ENCODE measurements around the gene LMNA. TPM values are rescaled to one million over a fixed set of nuclear protein-coding genes. Genes with fewer than 3 reads are reported as not detected.

LMNA gene
- total and polyA plus RNA-seq, 2 experiments from 2014 or later = 208 to 345 TPM

Other genes with a start within 250 kb of the LMNA start
- gene RIT1, start 203.4 kb upstream of the LMNA start, total RNA-seq = 23.8 and 33.5 TPM in 2 replicates
- gene RIT1, start 203.4 kb upstream of the LMNA start, polyA plus RNA-seq = 17.6 and 21.9 TPM in 2 replicates
- gene KHDC4, start 180.3 kb upstream of the LMNA start, total RNA-seq = 33.2 and 40.3 TPM in 2 replicates
- gene KHDC4, start 180.3 kb upstream of the LMNA start, polyA plus RNA-seq = 15.7 and 28.0 TPM in 2 replicates
- gene RXFP4, start 173.1 kb upstream of the LMNA start, total RNA-seq = 0.83 TPM in 1 of 2 replicates, not detected in the other
- gene RXFP4, start 173.1 kb upstream of the LMNA start, polyA plus RNA-seq = not detected in 2 replicates
- gene ARHGEF2, start 136.2 kb upstream of the LMNA start, total RNA-seq = 36.5 and 46.9 TPM in 2 replicates
- gene ARHGEF2, start 136.2 kb upstream of the LMNA start, polyA plus RNA-seq = 27.1 and 30.1 TPM in 2 replicates
- gene SSR2, start 93.8 kb upstream of the LMNA start, total RNA-seq = 393 and 416 TPM in 2 replicates
- gene SSR2, start 93.8 kb upstream of the LMNA start, polyA plus RNA-seq = 326 and 360 TPM in 2 replicates
- gene UBQLN4, start 60.9 kb upstream of the LMNA start, total RNA-seq = 35.3 and 37.8 TPM in 2 replicates
- 29.5 and 35.5 TPM in 2 replicates for gene UBQLN4, start 60.9 kb upstream of the LMNA start, polyA plus RNA-seq
- 48.5 and 73.1 TPM in 2 replicates for gene LAMTOR2, start 59.9 kb upstream of the LMNA start, total RNA-seq
- 142 and 165 TPM in 2 replicates for gene LAMTOR2, start 59.9 kb upstream of the LMNA start, polyA plus RNA-seq
- gene RAB25, start 53.6 kb upstream of the LMNA start, total RNA-seq = 71.1 and 77.9 TPM in 2 replicates
- 91.6 and 106 TPM in 2 replicates for gene RAB25, start 53.6 kb upstream of the LMNA start, polyA plus RNA-seq
- 11.0 and 12.0 TPM in 2 replicates for gene MEX3A, start 32.2 kb upstream of the LMNA start, total RNA-seq
- gene MEX3A, start 32.2 kb upstream of the LMNA start, polyA plus RNA-seq = 9.3 and 10.8 TPM in 2 replicates
- 1.4 and 2.1 TPM in 2 replicates for gene SEMA4A, start 38.9 kb downstream of the LMNA start, total RNA-seq
- 1.3 and 2.6 TPM in 2 replicates for gene SEMA4A, start 38.9 kb downstream of the LMNA start, polyA plus RNA-seq
- 16.9 TPM in 2 replicates for gene SLC25A44, start 79.4 kb downstream of the LMNA start, total RNA-seq
- 18.1 and 19.3 TPM in 2 replicates for gene SLC25A44, start 79.4 kb downstream of the LMNA start, polyA plus RNA-seq
- gene PMF1, start 98.3 kb downstream of the LMNA start, total RNA-seq = 60.7 and 81.4 TPM in 2 replicates
- gene PMF1, start 98.3 kb downstream of the LMNA start, polyA plus RNA-seq = 77.1 and 96.9 TPM in 2 replicates
- 0.17 and 0.60 TPM in 2 replicates for gene BGLAP, start 127.5 kb downstream of the LMNA start, total RNA-seq
- 0.64 and 3.3 TPM in 2 replicates for gene BGLAP, start 127.5 kb downstream of the LMNA start, polyA plus RNA-seq
- 3.3 and 4.5 TPM in 2 replicates for gene PAQR6, start 133.3 kb downstream of the LMNA start, total RNA-seq
- gene PAQR6, start 133.3 kb downstream of the LMNA start, polyA plus RNA-seq = 12.0 and 14.8 TPM in 2 replicates
- 64.3 and 65.9 TPM in 2 replicates for gene SMG5, start 168.1 kb downstream of the LMNA start, total RNA-seq
- 54.9 and 63.8 TPM in 2 replicates for gene SMG5, start 168.1 kb downstream of the LMNA start, polyA plus RNA-seq
- gene TMEM79, start 169.6 kb downstream of the LMNA start, total RNA-seq = 3.3 and 3.4 TPM in 2 replicates
- gene TMEM79, start 169.6 kb downstream of the LMNA start, polyA plus RNA-seq = 8.5 and 15.7 TPM in 2 replicates
- gene GLMP, start 181.0 kb downstream of the LMNA start, total RNA-seq = 158 and 186 TPM in 2 replicates
- gene GLMP, start 181.0 kb downstream of the LMNA start, polyA plus RNA-seq = 169 and 206 TPM in 2 replicates
- not detected in 2 replicates for gene VHLL, start 184.6 kb downstream of the LMNA start, total RNA-seq
- not detected in 2 replicates for gene VHLL, start 184.6 kb downstream of the LMNA start, polyA plus RNA-seq
- 224 and 251 TPM in 2 replicates for gene CCT3, start 223.6 kb downstream of the LMNA start, total RNA-seq
- 166 and 212 TPM in 2 replicates for gene CCT3, start 223.6 kb downstream of the LMNA start, polyA plus RNA-seq
- gene TSACC, start 223.8 kb downstream of the LMNA start, total RNA-seq = not detected in 2 replicates
- gene TSACC, start 223.8 kb downstream of the LMNA start, polyA plus RNA-seq = 1.4 and 1.5 TPM in 2 replicates

All from hepatocyte (in vitro differentiated cells).